GM18498 (cell line): ENCODE measurements around the gene VAV3.
"Not testable (repeated sequence)": the region's sequence is repeated elsewhere in the genome, so short reads cannot be mapped to it uniquely, and the experiment has no call there.

ENCODE experiments used
- ATAC-seq: cut with Tn5 transposase; IDR thresholded peaks from one replicate; pipeline ENCODE4 v1.9.1; 2021; ENCODE audit warnings: mild to moderate bottlenecking, moderate library complexity; ENCODE audit not compliant: unreplicated experiment

VAV3 gene

GRCh38 chr1:107661158-107661557 is 303.8 kb downstream of the VAV3 start:
- no peak for ATAC-seq

GRCh38 chr1:107659961-107660360 is 305.0 kb downstream of the VAV3 start:
- no peak for ATAC-seq

- ATAC-seq: no peak
These were observed 307.6 kb downstream of the VAV3 start for GRCh38 chr1:107657356-107657755.

DNA sequence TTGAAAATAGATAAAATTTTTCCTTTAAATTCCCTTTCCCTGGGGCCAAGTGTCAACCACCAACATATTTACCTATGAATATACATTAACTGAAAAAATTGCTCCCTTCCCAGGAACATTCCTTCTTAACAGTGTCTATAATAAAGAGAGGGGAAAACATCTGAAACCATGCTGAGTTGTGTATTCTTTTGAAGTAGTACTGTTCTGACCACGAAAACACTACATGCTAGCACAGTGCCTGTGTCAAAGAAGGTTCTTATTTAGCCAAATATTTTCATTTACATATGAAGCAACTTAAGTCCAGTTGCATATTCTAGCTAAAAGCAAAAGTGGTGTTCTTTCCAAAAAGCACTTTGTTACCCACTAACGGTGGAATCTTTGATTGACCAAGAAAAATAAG is 311.2 kb downstream of the VAV3 start:
- ATAC-seq: no peak

- no peak for ATAC-seq
These were observed 312.0 kb downstream of the VAV3 start for GRCh38 chr1:107653005-107653404.

DNA sequence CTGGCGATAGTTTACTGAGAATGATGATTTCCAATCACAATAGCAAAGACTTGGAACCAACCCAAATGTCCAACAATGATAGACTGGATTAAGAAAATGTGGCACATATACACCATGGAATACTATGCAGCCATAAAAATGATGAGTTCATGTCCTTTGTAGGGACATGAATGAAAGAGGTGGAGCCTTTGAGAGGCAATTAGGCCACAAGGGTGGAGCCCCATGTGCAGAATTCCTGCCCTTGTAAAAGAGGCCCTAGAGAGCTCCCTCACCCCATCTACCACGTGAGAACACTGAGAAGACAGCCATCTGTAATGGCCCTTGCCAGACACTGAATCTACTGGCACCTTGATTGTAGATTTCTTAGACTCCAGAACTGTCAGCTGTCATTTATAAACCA is 314.2 kb downstream of the VAV3 start:
- ATAC-seq: not testable (repeated sequence)

DNA sequence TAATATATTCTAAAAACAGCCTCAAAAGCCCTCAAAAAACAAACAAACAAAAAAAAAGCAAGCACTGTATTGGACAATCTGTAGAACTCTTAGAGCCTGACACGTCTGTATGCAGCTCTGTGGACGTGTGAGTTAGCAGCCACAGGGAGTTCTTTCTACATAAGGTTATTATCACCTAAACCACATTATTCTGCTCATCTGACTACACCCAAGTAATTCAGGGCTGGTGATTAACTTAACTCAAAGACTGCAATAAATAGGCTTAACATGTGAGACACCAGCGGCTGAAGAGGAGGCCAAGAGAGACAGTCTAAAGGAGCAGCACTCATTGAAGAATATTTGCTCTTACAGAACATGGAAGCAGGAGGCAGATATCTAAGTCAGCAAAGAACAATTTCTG is 316.0 kb downstream of the VAV3 start:
- ATAC-seq: no peak

- no peak for ATAC-seq
These were observed 316.9 kb downstream of the VAV3 start for GRCh38 chr1:107648071-107648470.

- no peak for ATAC-seq
These were observed 318.0 kb downstream of the VAV3 start for GRCh38 chr1:107647012-107647411.

- ATAC-seq: no peak
These were observed 321.2 kb downstream of the VAV3 start for GRCh38 chr1:107643766-107644165.

GRCh38 chr1:107640207-107640606 is 324.8 kb downstream of the VAV3 start:
- ATAC-seq: no peak

- ATAC-seq: no peak
These were observed 327.9 kb downstream of the VAV3 start for GRCh38 chr1:107637101-107637500.

- ATAC-seq: no peak
These were observed 331.4 kb downstream of the VAV3 start for GRCh38 chr1:107633596-107633995.

GRCh38 chr1:107626073-107626796 is 338.7 kb downstream of the VAV3 start:
- no peak for ATAC-seq

GRCh38 chr1:107625405-107626029 is 339.5 kb downstream of the VAV3 start:
- ATAC-seq: no peak

DNA sequence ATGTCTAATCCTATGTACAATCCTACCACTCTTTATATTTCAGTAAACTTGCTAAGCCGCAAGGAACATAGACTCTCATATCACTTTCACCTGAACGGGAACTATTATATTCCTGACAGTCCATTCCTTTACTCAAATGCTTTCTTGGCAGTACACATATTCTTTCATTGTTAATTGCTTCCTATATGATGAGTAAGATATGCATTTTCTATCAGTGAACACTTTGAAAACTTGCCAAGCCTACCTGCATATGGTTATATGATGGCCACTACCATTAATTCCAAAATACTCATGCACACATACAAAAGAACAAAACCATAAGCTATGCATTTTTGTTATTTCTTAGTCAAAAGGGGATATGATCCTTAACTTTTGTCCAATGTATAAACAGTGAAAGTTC is 341.5 kb downstream of the VAV3 start:
- ATAC-seq: no peak

GRCh38 chr1:107622966-107623365 is 342.0 kb downstream of the VAV3 start:
- no peak for ATAC-seq

- ATAC-seq: no peak
These were observed 342.4 kb downstream of the VAV3 start for GRCh38 chr1:107622535-107622934.

DNA sequence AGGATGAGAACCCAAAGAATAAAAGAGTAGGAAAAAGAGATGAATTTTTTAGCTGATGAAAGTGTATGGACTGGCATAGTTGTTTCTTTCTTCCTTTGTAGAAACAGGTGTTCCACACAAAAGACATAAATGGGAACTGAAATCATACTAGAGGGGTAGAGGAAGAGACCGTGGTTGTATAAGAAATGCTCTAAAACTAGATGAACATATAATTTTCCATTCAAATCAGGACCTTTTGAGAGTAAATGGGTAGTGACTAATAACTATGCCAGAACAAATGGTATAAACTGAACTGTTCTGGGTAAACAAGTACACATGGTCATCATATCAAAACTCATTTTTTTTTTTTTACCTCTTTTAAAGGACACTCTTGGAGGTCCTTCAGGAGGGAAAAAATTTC is 344.2 kb downstream of the VAV3 start:
- ATAC-seq: no peak

GRCh38 chr1:107618539-107618938 is 346.4 kb downstream of the VAV3 start:
- no peak for ATAC-seq

GRCh38 chr1:107617921-107618320 is 347.1 kb downstream of the VAV3 start:
- no peak for ATAC-seq

GRCh38 chr1:107617456-107617855 is 347.5 kb downstream of the VAV3 start:
- no peak for ATAC-seq

DNA sequence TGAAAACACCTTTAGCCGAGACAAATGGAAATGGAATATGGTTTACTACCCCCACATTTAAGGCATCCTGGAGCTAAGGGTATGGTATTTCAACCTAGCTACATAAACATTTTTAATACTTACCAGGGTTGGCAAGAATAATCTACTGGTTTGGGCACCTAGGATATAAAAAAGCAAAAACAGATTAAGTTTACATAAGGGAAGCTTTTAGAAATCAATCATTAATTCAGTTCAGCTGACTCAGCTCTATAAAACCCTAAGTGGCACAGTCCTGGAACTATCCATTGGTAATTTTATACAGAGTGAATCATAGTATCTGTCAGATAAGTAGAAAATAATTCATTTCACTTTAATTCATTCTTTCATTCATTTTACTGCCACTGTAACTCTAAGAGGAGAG is 355.2 kb downstream of the VAV3 start:
- no peak for ATAC-seq
